ENCODE measurements around the gene CPA3. TPM values are rescaled to one million over a fixed set of nuclear protein-coding genes. Genes with fewer than 3 reads are reported as not detected.

Gene CPA3
- total and polyA plus RNA-seq, 2 donors (not counting 1 experiment from before 2014, with no cell fraction given) = not detected

- Mint-ChIP-seq H3K4me1 (no peaks in the 10 kb centered on the region), H3K27me3 (peaks cover 11% of the 10 kb centered on the region), H3K9me3 (ENCODE audit: insufficient read depth) (no peaks in the 10 kb centered on the region), H3K27ac (no peak overlapping the region), H3K4me3 (no peak overlapping the region)
- no peak for TF ChIP-seq CTCF (IDR thresholded peaks at IDR 0.05)
- TF ChIP-seq EZH2 (IDR thresholded peaks at IDR 0.05; ENCODE audit: borderline replicate concordance, insufficient read depth, low read depth, low read length, poor library complexity, severe bottlenecking) = no peak
- no peak for DNase-seq
- Histone ChIP-seq H4K20me1 (ENCODE audit: control insufficient read depth, insufficient read depth, low read length, poor library complexity, severe bottlenecking) (no peaks in the 10 kb centered on the region), H3K4me3 (ENCODE audit: control extremely low read depth in 1 of 5, extremely low read depth in 1 of 5, insufficient read depth in 1 of 5, low read depth in 2 of 5, low read length in 4 of 5) (no peak overlapping the region), H3K36me3 (replicated peaks in 1 of 2; ENCODE audit: control extremely low read depth in 1 of 2, control insufficient read depth in 1 of 2, extremely low read depth in 1 of 2, insufficient read depth in 2 of 2, low read length in 1 of 2) (no peaks in the 10 kb centered on the region), H3K9ac (ENCODE audit: low read length) (no peak overlapping the region), H3K4me2 (replicated peaks; ENCODE audit: low read depth, low read length, poor library complexity, severe bottlenecking) (no peak overlapping the region), H2AFZ (ENCODE audit: insufficient read depth, low read depth, low read length, poor library complexity, severe bottlenecking) (no peak overlapping the region), H3K9me3 (ENCODE audit: control extremely low read depth in 1 of 3, control insufficient read depth in 2 of 3, insufficient read depth in 1 of 3, low read length in 2 of 3) (no peaks in the 10 kb centered on the region), H3K79me2 (ENCODE audit: control insufficient read depth, insufficient read depth, low read length) (no peaks in the 10 kb centered on the region), H3K27ac (ENCODE audit: low read length in 2 of 2) (no peak overlapping the region), H3K27me3 (replicated peaks in 1 of 4; ENCODE audit: control extremely low read depth in 1 of 4, control insufficient read depth in 3 of 4, insufficient read depth in 4 of 4, low read length in 3 of 4) (peaks cover 0 to 2% (median 0%) of the 10 kb centered on the region in 4 experiments), H3K4me1 (ENCODE audit: control insufficient read depth in 2 of 2, insufficient read depth in 2 of 2, low read length in 2 of 2) (no peaks in the 10 kb centered on the region)
- ChIA-PET POLR2A (no interaction called here), CTCF (no interaction called here)
- no peak for ATAC-seq (ENCODE audit: low read depth)
- intact Hi-C loops (cut with micrococcal nuclease) = no loop called here
- no CpG with 5 or more reads among the region's 4 CpGs for WGBS (ENCODE audit: insufficient coverage)
Observed at GRCh38 chr3:148882288-148882687, 17.2 kb downstream of the CPA3 start.

DNA sequence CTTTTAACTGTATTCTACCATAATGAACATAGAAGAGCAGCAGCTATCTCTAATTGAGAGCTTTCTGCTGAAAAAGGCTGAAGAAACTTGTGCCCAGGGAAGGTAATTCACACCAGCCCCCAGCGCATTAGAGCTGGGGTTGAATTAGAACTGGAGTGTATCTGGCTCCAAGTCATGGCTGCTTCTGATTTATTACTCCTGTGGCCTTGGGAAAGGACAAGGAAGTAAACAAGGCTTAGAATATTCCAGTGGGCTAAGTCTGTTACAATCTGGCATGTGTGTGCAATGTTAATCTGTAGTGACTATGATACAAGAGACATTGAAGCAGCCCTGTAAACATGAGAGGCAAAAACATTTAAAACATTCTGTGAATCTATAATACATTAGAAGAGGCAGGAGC lies 18.1 kb downstream of the CPA3 start:
- ChIA-PET POLR2A (no interaction called here), CTCF (interaction anchor here (1.5 kb wide), 1 partner anchor 20 kb away, joined by 3 read pairs; no protein-coding TSS in a partner anchor)
- H3K79me2 ChIP-seq (ENCODE audit: control insufficient read depth, insufficient read depth, low read length) = no peaks in the 10 kb centered on the region
- peaks cover 8% of the 10 kb centered on the region for H3K27me3 Mint-ChIP-seq
- no peak overlapping the region for H3K27ac Mint-ChIP-seq
- no peaks in the 10 kb centered on the region for H3K9me3 Mint-ChIP-seq (ENCODE audit: insufficient read depth)
- intact Hi-C loops (cut with micrococcal nuclease) = no loop called here
- no peak overlapping the region for H2AFZ ChIP-seq (ENCODE audit: insufficient read depth, low read depth, low read length, poor library complexity, severe bottlenecking)
- ATAC-seq (ENCODE audit: low read depth) (no peak), DNase-seq (no peak)
- H3K4me1 ChIP-seq (ENCODE audit: control insufficient read depth in 2 of 2, insufficient read depth in 2 of 2, low read length in 2 of 2) = no peaks in the 10 kb centered on the region
- no peak overlapping the region for H3K4me3 ChIP-seq (ENCODE audit: control extremely low read depth in 1 of 5, extremely low read depth in 1 of 5, insufficient read depth in 1 of 5, low read depth in 2 of 5, low read length in 4 of 5)
- no peak overlapping the region for H3K27ac ChIP-seq (ENCODE audit: low read length in 2 of 2)
- H3K9me3 ChIP-seq (ENCODE audit: control extremely low read depth in 1 of 3, control insufficient read depth in 2 of 3, insufficient read depth in 1 of 3, low read length in 2 of 3) = no peaks in the 10 kb centered on the region
- no peak overlapping the region for H3K9ac ChIP-seq (ENCODE audit: low read length)
- no peak overlapping the region for H3K4me3 Mint-ChIP-seq
- TF ChIP-seq EZH2 (IDR thresholded peaks at IDR 0.05; ENCODE audit: borderline replicate concordance, insufficient read depth, low read depth, low read length, poor library complexity, severe bottlenecking) (no peak), CTCF (IDR thresholded peaks at IDR 0.05) (no peak)
- peaks cover 0 to 5% (median 0%) of the 10 kb centered on the region in 4 experiments for H3K27me3 ChIP-seq (replicated peaks in 1 of 4; ENCODE audit: control extremely low read depth in 1 of 4, control insufficient read depth in 3 of 4, insufficient read depth in 4 of 4, low read length in 3 of 4)
- H4K20me1 ChIP-seq (ENCODE audit: control insufficient read depth, insufficient read depth, low read length, poor library complexity, severe bottlenecking) = no peaks in the 10 kb centered on the region
- H3K36me3 ChIP-seq (replicated peaks in 1 of 2; ENCODE audit: control extremely low read depth in 1 of 2, control insufficient read depth in 1 of 2, extremely low read depth in 1 of 2, insufficient read depth in 2 of 2, low read length in 1 of 2) = no peaks in the 10 kb centered on the region
- H3K4me2 ChIP-seq (replicated peaks; ENCODE audit: low read depth, low read length, poor library complexity, severe bottlenecking) = no peak overlapping the region
- no peaks in the 10 kb centered on the region for H3K4me1 Mint-ChIP-seq
- 100% methylated on average over 1 of the region's 1 CpG for WGBS (ENCODE audit: insufficient coverage)
